ENCODE data around the gene GPC6.

GRCh38 chr13:93753639-93754038 is 527.0 kb downstream of the GPC6 start:
- TF ChIP-seq CTCF (IDR thresholded peaks at IDR 0.05 in 2 of 3, conservative IDR thresholded peaks at IDR 0.05 in 1 of 3; ENCODE audit: borderline replicate concordance in 1 of 3, insufficient read depth in 1 of 3, low read depth in 2 of 3, low read length in 2 of 3) (no peak), YY1 (IDR thresholded peaks at IDR 0.05; ENCODE audit: extremely low read depth, insufficient replicate concordance, low read depth, low read length) (no peak), EZH2phosphoT487 (IDR thresholded peaks at IDR 0.05; ENCODE audit: borderline replicate concordance) (no peak)
